NCI-H1694 (cell line): ENCODE data around the gene PGAP2.
"Not testable (repeated sequence)": the region's sequence is repeated elsewhere in the genome, so short reads cannot be mapped to it uniquely, and the experiment has no call there.

Experiments
- DNase-seq: peaks from one replicate; lab custom pipeline; 2025; lab: John Stamatoyannopoulos, UW

The PGAP2 gene

GRCh38 chr11:3855808-3856491 is 47.6 kb downstream of the PGAP2 start:
- no peak for DNase-seq

GRCh38 chr11:3856856-3857553 is 48.6 kb downstream of the PGAP2 start:
- no peak for DNase-seq

GRCh38 chr11:3857628-3858027 is 49.3 kb downstream of the PGAP2 start:
- DNase-seq, result no peak

- DNase-seq, result no peak
These were observed 51.1 kb downstream of the PGAP2 start for GRCh38 chr11:3859373-3859881.

GRCh38 chr11:3860375-3860774 is 52.0 kb downstream of the PGAP2 start:
- DNase-seq, result no peak

- DNase-seq, result not testable (repeated sequence)
These were observed 52.6 kb downstream of the PGAP2 start for GRCh38 chr11:3860898-3861393.

GRCh38 chr11:3861683-3862082 is 53.3 kb downstream of the PGAP2 start:
- no peak for DNase-seq

- no peak for DNase-seq
These were observed 57.2 kb downstream of the PGAP2 start for GRCh38 chr11:3865388-3866193.

GRCh38 chr11:3866206-3866605 is 57.8 kb downstream of the PGAP2 start:
- no peak for DNase-seq

- no peak for DNase-seq
These were observed 58.5 kb downstream of the PGAP2 start for GRCh38 chr11:3866836-3867208.

GRCh38 chr11:3867209-3868091 is 59.1 kb downstream of the PGAP2 start:
- no peak for DNase-seq

GRCh38 chr11:3873712-3874349 is 65.5 kb downstream of the PGAP2 start:
- no peak for DNase-seq
